T-helper 17 cell (primary cell): ENCODE results near the gene IQSEC1. TPM values are rescaled to one million over a fixed set of nuclear protein-coding genes. Genes with fewer than 3 reads are reported as not detected.

Experiments used
- ATAC-seq: fragments of 150-1000 bp; cut with Tn5 transposase; 2 replicates; pipeline ENCODE4 v1.10.0; 2021; ENCODE audit warnings: mild to moderate bottlenecking, moderate library complexity
- DNase-seq, 3 donors: peaks; one replicate each; pipeline versions ENCODE4 v3.0.0 to v3.0.0-alpha.2; 2020 to 2021
- H3K9me3 ChIP-seq: one replicate; pipeline ENCODE4 v1.7.0; 2013; ENCODE audit warnings: low read length, mild to moderate bottlenecking; ENCODE audit not compliant: control insufficient read depth, poor library complexity, severe bottlenecking
- H3K27ac Mint-ChIP-seq: one replicate; pipeline ENCODE4 v1.8.0; 2022; ENCODE audit warnings: mild to moderate bottlenecking, moderate library complexity, mixed read lengths
- H3K27me3 Mint-ChIP-seq: one replicate; pipeline ENCODE4 v1.8.0; 2022; ENCODE audit warnings: mixed read lengths
- H3K36me3 Mint-ChIP-seq: one replicate; pipeline ENCODE4 v1.8.0; 2022; ENCODE audit warnings: low read depth, mixed read lengths
- H3K4me1 Mint-ChIP-seq: one replicate; pipeline ENCODE4 v1.8.0; 2022; ENCODE audit warnings: mild to moderate bottlenecking, mixed read lengths
- H3K4me3 Mint-ChIP-seq: one replicate; pipeline ENCODE4 v1.8.0; 2022; ENCODE audit warnings: mild to moderate bottlenecking, moderate library complexity, mixed read lengths
- total RNA-seq, 4 donors: library from RNA in 2 of 4; stranded (reverse) in 2 of 4; gene quantifications; one replicate each; pipeline ENCODE4 v1.2.3 and lab custom pipeline; 2022 to 2026

Gene IQSEC1
- total RNA-seq, 2 donors from 2014 or later, result 114 to 128 TPM

DNA sequence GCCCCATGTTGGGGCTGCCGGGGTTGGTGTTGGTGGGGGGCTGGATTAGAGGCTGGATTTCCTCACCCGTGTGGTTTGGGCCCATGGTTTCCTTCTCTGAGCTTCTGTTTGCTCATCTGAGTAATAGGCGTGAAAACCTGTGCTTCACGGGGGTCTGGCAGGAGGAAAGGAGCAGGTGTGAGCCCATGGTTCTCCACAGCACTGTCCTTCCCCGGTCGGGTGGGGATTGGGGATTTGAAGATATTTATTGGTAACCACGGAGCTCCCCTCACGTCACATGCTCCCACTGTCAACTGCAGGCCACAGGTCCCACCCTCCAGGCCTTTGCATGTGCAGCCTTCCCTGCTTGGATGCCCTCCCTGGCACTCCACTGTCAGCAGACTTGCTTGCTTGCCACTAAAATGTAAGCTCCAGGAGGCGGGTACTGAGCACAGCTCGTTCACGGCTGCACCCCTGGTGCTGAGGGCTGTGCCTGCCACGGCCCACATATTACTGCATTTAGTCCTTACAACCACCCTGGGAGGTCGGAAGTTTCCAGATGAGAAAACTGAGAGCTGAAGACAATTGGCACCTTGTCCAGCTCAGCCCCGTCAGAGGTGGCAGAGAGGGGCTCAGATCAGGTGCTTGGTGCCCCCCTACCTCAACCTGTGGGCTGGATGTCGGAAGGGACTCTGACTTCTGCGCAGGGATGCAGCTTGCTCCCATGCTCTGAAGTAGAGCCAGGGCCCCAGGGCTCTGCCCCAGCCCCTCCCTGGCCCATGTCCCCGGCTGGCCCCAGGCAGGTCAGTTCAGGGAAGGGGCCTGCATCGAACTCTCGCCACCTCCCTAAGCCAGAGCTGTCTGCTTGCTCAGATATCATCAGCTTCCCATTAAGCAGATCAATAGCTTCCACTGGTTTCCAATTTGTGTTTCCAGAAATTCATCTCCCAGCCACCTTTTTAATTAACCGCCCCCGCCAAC, 29.4 kb upstream of the IQSEC1 start:
- Mint-ChIP-seq H3K27ac (no peak overlapping the region), H3K4me3 (no peak overlapping the region), H3K27me3 (peaks cover 34% of the 10 kb centered on the region), H3K36me3 (peaks cover 2% of the 10 kb centered on the region), H3K4me1 (peaks cover 3% of the 10 kb centered on the region)
- H3K9me3 ChIP-seq, result no peaks in the 10 kb centered on the region
- ATAC-seq (no peak), DNase-seq (no peak)

DNA sequence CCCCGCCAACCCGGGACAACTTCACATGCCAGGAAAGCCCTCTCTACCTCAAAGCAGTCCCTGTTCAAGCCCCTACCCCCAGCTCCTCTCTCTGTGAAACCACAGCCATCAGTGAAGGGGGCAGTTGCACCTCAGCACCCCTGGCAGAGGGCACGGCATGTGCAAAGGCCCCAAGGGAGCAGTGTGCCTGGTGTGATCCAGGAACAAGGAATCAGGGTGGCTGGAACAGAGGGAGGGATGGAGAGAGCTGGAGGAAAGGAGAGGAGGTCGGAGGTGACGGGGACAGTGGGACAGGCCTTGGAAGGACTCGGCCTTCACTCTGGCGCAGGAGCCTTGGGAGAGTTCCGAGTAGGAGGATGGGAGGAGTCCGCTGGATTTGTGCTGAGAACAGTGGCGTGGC, 26.5 kb upstream of the IQSEC1 start:
- Mint-ChIP-seq H3K36me3 (peaks cover 2% of the 10 kb centered on the region), H3K27me3 (peaks cover 52% of the 10 kb centered on the region), H3K27ac (no peak overlapping the region), H3K4me3 (no peak overlapping the region), H3K4me1 (peaks cover 3% of the 10 kb centered on the region)
- H3K9me3 ChIP-seq, result no peaks in the 10 kb centered on the region
- DNase-seq (no peak), ATAC-seq (no peak)

DNA sequence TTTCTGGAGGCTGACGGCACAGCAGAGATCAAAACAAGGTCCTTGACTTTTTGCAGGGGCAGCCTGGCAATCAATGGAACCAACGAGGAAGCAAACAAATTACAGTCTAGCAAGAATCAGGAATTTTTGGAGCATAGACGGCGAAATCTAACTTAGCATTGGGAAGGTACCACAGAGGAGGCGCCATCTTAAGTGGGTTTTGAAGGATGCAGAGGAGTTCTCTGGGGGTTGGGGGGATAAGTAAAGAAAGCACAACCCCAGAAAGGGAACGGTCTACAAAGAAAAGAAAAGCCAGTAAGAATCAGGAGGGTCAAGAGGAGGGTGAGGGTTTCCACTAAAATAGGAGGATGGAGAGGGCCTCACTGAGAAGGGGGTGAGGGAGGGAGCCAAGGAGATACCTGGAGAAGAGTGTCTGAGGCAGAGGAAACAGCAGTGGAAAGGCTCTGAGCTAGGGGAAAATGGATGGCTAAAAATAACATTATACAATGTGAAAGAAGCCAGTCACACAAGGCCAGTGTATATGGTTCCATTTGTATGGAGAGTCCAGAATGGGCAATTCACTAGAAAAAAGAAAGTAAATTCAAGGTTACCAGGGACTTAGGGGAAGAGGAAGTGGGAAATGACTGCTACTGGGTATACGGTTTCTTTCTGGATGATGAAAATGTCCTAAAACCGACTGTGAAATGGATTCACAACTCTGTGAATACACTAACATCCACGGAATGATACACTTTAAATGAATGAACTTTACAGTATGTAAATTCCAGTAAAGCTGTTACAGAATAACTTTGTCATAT, 25.2 kb upstream of the IQSEC1 start:
- DNase-seq (no peak), ATAC-seq (no peak)
- no peaks in the 10 kb centered on the region for H3K9me3 ChIP-seq
- Mint-ChIP-seq H3K4me1 (peaks cover 5% of the 10 kb centered on the region), H3K27ac (peak overlapping the region; percentile 37), H3K4me3 (no peak overlapping the region), H3K27me3 (peaks cover 54% of the 10 kb centered on the region), H3K36me3 (no peaks in the 10 kb centered on the region)

DNA sequence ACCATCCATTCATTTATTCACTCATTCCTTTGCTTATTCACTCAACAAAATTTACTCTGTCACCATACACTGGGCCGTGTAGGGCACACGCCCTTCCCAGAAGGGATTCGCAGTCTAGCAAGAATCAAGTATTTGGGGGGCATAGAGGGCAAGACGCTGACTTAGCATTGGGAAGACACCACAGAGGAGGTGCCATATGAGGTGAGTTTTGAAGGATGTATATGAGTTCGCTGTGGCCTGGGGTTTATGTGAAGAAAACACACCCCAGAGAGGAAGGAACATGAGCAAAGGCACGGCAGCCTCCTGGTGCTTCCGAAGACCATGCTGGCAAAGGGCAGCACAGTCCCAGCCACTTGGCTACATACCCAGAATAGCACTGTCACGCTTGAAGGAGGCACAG, 23.1 kb upstream of the IQSEC1 start:
- no peaks in the 10 kb centered on the region for H3K9me3 ChIP-seq
- H3K36me3 Mint-ChIP-seq, result no peaks in the 10 kb centered on the region
- no peak overlapping the region for H3K4me3 Mint-ChIP-seq
- H3K27ac Mint-ChIP-seq, result no peak overlapping the region
- H3K4me1 Mint-ChIP-seq, result peaks cover 9% of the 10 kb centered on the region
- DNase-seq (no peak), ATAC-seq (no peak)
- H3K27me3 Mint-ChIP-seq, result peaks cover 50% of the 10 kb centered on the region

DNA sequence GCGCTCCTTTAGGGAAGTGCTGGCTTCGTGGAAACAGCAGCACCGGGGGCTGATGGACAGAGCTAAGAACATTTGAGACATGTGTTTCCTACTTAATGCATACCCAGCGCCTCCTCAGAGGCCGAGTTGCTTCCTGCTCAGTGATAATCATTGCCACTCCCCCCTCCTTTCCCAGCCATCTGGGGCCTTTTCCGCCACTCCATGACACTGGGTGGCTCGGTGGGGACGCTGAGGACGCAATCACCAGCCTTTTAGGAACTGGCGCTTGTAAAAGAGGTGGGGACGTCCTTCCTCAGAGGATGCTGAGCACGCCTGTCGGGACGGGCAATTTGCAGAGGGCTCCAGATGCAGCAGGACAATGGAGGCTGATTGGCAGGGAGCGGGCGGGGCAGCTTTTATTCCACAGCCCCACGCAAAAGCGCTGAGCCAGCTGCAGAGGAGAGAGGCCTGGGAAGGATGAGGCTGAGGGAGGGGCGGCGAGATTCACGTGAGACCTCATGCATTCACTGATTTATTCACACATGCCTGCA, 22.2 kb upstream of the IQSEC1 start:
- ATAC-seq, result no peak
- no peak overlapping the region for H3K27ac Mint-ChIP-seq
- no peak overlapping the region for H3K4me3 Mint-ChIP-seq
- H3K4me1 Mint-ChIP-seq, result peaks cover 9% of the 10 kb centered on the region
- H3K36me3 Mint-ChIP-seq, result no peaks in the 10 kb centered on the region
- peaks cover 50% of the 10 kb centered on the region for H3K27me3 Mint-ChIP-seq
- H3K9me3 ChIP-seq, result no peaks in the 10 kb centered on the region
- no peak for DNase-seq

DNA sequence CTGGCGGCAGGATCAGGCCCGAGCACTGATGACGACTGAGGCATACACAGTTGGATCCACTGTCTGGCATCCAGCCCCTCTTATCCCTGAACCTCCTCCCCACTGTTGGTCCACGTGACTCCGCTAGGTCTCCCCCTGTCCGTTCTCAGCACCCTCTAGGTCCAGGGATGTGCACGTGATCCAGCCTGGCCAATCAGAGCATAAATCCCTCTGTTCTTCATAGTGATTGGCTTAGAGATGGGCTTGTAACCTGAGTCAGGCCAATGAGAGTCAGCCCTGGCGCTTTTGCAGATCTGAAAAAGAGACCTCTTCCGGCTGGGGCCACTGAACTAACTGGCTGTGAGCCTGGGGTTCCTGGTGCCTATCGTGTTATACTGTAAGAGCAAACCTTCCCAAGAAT, 20.5 kb upstream of the IQSEC1 start:
- peaks cover 9% of the 10 kb centered on the region for H3K4me1 Mint-ChIP-seq
- H3K9me3 ChIP-seq, result no peaks in the 10 kb centered on the region
- H3K4me3 Mint-ChIP-seq, result no peak overlapping the region
- peaks cover 38% of the 10 kb centered on the region for H3K27me3 Mint-ChIP-seq
- H3K36me3 Mint-ChIP-seq, result no peaks in the 10 kb centered on the region
- no peak overlapping the region for H3K27ac Mint-ChIP-seq
- DNase-seq, result no peak
- ATAC-seq, result no peak

DNA sequence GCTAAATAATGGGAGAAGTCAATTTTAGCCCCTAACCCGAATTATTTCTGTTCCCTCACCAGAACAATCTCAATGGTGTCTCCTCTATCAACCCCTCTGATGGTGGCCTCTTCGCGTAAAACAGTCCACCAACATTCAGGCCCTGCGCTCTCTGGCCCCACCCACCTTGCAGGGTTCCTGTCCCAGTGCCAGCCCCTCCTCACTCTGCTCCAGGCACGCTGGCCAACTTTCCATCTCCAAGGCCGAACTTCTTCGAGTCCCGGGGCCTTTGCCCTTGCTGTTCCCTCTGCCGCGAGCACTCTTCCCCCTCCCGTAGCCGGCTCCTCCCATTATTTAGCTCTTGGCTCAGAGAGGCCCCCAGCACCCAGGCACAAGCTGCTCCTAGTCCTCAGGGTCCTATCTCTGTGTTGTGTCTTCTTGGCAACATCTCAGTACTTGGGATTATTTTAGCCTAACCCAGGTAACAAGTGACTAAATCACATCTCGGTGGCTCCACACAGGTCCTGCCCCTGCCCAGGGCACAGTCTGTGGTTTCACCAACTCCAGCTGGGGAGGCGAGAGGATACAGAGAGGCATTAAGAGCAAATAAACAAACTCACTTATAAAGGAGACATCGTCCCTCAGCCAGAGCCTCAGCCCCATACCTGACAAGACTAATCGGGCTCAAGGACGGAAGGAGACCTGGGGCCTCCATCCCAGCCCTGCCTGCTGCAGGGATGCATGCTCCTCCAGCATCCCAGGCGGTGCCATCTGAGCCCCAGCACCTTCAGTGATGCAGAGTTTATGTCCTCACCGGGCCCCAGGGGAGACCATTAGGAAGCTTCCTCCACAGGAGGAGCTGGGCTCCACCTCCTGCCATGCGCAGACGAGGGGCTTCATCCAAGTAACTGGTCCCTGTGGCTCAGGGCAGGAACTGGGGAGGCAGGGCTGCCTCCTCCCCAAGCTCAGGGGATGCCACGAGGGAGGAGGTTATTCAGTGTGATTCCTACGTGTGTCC, 19.7 kb upstream of the IQSEC1 start:
- no peak for ATAC-seq
- no peak for DNase-seq

DNA sequence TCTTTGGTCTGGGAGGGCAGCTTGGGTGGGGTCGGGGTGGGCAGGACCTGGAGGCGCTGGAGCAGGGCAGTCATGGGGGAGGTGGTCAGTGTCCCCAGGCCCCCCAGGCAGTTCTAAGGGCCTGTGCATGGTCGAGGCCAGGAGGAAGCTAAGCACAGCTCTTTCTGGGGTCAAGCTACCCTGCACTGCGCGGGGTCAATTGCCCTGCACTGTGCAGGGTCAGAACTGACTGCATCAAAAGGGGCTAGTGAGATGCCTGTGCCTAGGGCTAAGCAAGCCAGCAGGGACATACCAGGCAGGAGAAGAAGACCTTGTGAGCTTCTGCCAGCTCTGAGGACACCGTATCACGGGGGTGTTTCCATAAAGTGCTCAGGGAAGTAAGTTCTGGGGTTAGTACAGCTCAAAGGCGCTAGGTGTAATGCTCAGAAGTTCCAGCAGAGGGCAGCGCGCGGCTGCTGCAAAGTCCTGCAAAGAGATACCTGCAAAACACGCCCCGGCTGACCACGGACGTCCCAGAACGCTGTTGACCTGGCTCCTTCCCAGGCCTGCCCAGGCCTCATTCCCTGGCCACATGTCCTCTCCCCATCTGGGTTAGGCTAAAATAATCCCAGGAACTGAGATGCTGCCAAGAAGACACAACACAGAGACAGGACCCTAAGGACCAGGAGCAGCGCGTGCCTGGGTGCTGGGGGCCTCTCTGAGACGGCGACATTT, 18.8 kb upstream of the IQSEC1 start:
- H3K9me3 ChIP-seq, result no peaks in the 10 kb centered on the region
- Mint-ChIP-seq H3K36me3 (no peaks in the 10 kb centered on the region), H3K4me3 (no peak overlapping the region), H3K4me1 (peaks cover 6% of the 10 kb centered on the region), H3K27me3 (peaks cover 24% of the 10 kb centered on the region), H3K27ac (peak overlapping the region; percentile 39)
- DNase-seq (peak; percentile 61 to 79 (median 62)), ATAC-seq (peak; percentile 82)

More for the DNA sequence above, 19.7 kb upstream of the IQSEC1 start:
- H3K27me3 Mint-ChIP-seq, result peaks cover 31% of the 10 kb centered on the region
- H3K9me3 ChIP-seq, result no peaks in the 10 kb centered on the region
- H3K4me3 Mint-ChIP-seq, result no peak overlapping the region
- H3K4me1 Mint-ChIP-seq, result peaks cover 6% of the 10 kb centered on the region
- H3K36me3 Mint-ChIP-seq, result no peaks in the 10 kb centered on the region
- peak overlapping the region; percentile 39 for H3K27ac Mint-ChIP-seq

DNA sequence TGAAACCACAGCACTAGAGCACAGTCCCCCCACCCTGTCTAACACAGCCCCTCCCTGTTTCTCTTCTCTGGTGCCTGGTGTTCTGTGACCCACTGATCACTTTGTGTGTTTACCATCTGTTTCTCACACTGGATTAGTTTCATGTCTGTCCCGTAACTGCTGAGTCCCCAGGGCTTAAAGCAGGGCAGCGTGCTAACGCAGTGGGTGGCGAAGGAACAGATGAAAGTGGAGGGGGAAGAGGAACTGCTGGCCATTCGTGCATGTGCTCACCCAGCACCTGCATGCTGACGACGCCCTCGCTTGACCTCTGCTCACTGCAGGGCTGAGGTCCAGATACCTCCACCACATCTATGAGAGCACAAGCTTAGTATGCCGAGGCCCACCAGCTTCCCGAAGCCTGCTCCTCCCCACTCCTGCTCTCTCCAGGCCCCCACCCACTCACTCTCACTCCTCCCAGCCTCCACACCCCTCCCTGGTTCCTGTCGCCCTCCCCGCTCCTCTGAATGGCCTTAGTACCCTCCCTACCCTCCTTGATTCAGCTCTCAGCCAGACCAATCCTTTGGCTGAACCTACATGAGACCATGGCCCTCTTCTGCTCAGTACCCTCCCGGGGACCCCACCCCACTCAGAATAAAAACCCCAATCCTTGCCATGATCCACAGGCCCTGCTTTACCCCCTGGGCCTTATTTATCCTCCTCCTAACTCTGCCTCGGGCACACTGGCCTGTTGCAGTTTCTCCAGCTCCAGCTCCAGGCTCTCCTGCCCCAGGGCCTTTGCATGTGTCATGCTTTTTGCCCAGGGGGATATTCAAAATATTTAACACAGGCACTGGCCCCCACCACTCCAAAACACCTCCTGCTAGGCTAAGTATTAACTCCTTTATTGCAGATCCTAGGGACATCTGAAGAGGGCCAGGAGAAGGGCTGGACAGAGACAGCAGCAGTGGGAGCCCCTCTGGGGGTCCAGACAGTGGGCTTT, 15.1 kb upstream of the IQSEC1 start:
- ATAC-seq (peak; percentile 50), DNase-seq (no peak)
- no peaks in the 10 kb centered on the region for H3K27me3 Mint-ChIP-seq
- H3K9me3 ChIP-seq, result no peaks in the 10 kb centered on the region
- H3K4me1 Mint-ChIP-seq, result peaks cover 10% of the 10 kb centered on the region
- peak overlapping the region; percentile 43 for H3K27ac Mint-ChIP-seq
- no peaks in the 10 kb centered on the region for H3K36me3 Mint-ChIP-seq
- no peak overlapping the region for H3K4me3 Mint-ChIP-seq

DNA sequence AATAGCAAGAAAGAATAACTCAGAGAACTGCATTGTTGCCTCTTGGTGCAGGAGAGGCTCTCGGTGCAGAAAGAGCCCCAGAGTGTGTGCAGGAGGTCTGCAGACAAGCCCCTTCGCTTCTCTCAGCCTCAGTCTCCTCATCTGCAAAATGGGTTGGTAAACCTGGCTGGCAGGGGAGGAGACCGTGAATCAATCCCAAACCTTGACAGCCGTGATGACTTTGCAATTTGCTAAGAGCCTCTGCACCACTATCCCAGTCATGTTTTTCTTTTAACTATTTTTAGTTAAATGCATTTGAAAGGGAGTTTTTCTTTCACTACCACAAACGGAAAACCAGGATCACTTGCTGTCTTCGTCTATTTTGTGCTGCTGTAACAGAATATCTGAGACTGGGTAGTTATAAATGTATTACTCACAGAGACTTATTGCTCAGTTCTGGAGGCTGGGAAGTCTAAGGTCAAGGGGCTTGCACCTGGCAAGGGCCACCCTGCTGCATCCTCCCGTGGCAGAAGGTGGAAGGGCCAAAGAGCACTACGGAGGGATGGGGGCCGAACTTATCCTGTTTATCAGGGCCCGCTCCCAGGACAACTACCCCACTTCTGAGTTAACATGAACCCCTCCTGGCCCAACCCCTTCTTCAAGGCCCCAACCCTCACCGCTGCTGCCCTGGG, 14.2 kb upstream of the IQSEC1 start:
- no peak overlapping the region for H3K4me3 Mint-ChIP-seq
- no peaks in the 10 kb centered on the region for H3K27me3 Mint-ChIP-seq
- no peaks in the 10 kb centered on the region for H3K9me3 ChIP-seq
- no peak for ATAC-seq
- H3K4me1 Mint-ChIP-seq, result peaks cover 8% of the 10 kb centered on the region
- H3K36me3 Mint-ChIP-seq, result no peaks in the 10 kb centered on the region
- DNase-seq, result no peak
- no peak overlapping the region for H3K27ac Mint-ChIP-seq

DNA sequence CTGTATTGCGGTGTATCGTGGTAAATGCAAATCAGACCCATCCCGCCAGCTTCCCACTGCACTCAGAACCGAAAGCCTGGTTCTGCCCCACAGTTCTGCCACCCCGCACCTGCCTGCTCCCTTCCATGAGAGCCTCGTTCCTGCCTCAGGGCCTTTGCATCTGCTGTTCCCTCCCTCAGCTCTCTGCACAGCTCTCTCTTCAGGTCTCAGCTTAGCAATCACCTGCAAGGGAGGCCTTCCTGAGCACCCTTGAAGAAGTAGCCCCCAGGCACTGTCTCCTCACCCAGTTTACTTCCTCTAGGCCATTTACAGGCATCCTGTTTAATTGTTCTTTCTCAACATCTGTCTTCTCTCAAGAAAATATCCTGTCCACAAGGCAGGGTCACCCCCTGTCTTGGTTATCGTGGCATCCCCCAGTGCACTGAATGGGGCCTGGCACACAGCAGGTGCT, 13.3 kb upstream of the IQSEC1 start:
- Mint-ChIP-seq H3K27ac (no peak overlapping the region), H3K27me3 (no peaks in the 10 kb centered on the region), H3K4me1 (peaks cover 6% of the 10 kb centered on the region), H3K36me3 (no peaks in the 10 kb centered on the region), H3K4me3 (no peak overlapping the region)
- DNase-seq, result no peak
- no peaks in the 10 kb centered on the region for H3K9me3 ChIP-seq
- no peak for ATAC-seq
